GM18505 (cell line): Measurements from ENCODE around the gene SCAF8.

Source experiments
- ATAC-seq: cut with Tn5 transposase; IDR thresholded peaks from one replicate; pipeline ENCODE4 v1.9.1; 2021; ENCODE audit not compliant: unreplicated experiment
- POLR2A ChIP-seq: IDR thresholded peaks from 4 replicates; pipeline ENCODE4 v1.6.1; 2011; ENCODE audit warnings: borderline replicate concordance; ENCODE audit not compliant: insufficient read depth, insufficient read length; ENCODE audit errors: extremely low read depth

Gene SCAF8

DNA sequence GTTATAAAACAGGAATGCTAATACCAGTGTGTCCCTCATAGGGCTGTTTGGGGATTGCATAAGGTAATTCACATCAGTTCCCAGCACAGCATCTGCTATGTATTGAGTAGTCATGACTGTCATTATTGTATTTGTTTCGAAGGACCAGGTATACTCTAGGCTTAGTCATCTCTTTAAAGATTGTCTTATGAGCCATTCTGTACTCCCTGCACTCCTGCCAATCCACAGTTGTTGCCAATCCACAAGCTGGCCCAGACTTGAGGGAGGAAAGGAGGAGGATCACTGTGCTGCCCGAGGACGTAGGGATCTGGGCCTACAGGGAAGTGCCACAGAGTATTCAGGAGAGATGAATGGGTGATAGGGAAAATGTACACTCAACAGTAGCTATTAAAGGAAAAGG, 148.9 kb downstream of the SCAF8 start:
- no peak for ATAC-seq
- TF ChIP-seq POLR2A: no peak
